LoVo (cell line): ENCODE data around the gene LPIN1.

Experiments
- DNase-seq: peaks from one replicate; pipeline ENCODE4 v3.0.0-alpha.2; 2016; ENCODE audit warnings: low spot score

Gene LPIN1

DNA sequence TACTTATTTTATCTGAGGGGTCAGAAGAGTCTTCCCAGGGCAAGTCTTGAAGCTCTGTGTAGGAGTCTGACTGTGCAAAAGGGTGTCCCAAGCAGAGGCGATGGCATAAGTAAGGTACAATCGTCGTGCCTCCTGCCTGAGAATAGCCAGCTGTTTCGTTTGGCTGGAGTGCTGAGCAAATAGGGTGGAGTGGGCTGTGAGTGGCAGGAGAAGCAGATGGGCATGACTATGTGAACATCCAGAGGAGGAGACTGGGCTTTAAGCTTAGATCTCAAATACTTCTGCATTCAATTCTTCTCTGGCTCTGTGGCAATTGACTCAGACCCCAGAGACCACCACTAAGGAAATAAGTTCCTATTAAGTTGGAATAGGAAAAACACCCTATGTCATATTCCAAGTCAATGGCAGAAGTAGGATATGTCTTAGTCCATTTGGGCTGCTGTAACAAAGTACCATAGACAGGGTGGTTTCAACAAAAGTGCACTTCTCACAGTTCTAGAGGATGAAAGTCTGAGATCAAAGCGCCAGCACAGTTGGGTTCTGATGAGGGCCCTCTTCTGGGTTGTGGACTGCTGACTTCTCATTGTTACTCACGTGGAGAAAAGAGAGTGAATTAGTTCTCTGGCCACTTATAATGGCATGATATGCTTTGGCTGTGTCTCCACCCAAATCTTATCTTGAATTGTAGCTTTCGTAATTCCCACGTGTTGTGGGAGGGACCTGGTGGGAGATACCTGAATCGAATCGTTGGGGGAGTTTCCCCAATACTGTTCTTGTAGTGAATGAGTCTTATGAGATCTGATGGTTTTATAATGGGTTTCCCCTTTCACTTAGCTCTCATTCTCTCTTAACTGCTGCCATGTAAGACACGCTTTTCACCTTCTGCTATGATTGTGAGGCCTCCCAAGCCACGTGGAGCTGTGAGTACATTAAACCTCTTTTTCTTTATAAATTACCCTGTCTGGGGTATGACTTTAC, 120.2 kb downstream of the LPIN1 start:
- no peak for DNase-seq

- DNase-seq, result no peak
Measured at GRCh38 chr2:11867926-11868325, 121.5 kb downstream of the LPIN1 start.

- DNase-seq, result no peak
Measured at GRCh38 chr2:11869391-11869991, 123.1 kb downstream of the LPIN1 start.

- DNase-seq, result no peak
Measured at GRCh38 chr2:11870064-11870463, 123.6 kb downstream of the LPIN1 start.

- no peak for DNase-seq
Measured at GRCh38 chr2:11870584-11870983, 124.2 kb downstream of the LPIN1 start.

- no peak for DNase-seq
Measured at GRCh38 chr2:11871421-11871820, 125.0 kb downstream of the LPIN1 start.

- no peak for DNase-seq
Measured at GRCh38 chr2:11872247-11872947, 126.0 kb downstream of the LPIN1 start.

GRCh38 chr2:11872948-11873269, 126.5 kb downstream of the LPIN1 start:
- DNase-seq, result no peak

DNA sequence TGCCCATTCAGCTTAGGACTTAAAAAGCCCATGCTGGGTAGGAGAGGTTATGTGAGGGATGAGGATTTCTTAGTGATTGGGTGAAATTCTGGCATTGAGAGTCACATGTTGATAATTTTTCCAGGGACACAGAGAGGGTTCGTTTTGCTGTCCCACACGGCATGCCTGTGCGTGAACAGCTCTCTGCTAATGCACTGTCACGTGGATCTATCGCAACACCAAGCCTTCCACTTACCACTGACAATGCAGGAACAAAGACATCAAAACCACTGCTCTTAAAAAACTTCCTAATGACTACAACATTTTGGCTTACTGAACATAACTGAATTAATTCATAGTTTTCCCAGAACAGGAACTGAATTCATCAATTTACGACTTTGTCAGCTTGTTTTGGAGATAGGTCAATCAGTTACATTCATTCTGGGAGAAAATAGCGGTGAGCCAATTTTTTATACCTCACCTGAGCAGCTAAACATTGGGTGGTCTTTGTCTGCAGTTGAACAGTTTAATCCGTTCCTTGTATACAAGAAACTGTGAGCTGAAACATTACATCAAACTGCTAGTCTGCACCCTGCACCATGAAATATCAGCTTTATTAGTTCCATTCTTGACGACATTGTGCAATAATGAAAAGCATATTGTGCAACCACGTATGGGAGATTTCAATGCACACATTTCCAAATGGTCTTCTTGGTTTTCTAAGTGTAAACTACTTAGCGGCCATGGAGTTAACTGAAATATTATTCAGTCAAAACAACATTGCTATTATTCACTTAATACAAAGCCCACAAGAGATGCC, 127.1 kb downstream of the LPIN1 start:
- no peak for DNase-seq

- DNase-seq, result no peak
Measured at GRCh38 chr2:11874861-11875260, 128.4 kb downstream of the LPIN1 start.

DNA sequence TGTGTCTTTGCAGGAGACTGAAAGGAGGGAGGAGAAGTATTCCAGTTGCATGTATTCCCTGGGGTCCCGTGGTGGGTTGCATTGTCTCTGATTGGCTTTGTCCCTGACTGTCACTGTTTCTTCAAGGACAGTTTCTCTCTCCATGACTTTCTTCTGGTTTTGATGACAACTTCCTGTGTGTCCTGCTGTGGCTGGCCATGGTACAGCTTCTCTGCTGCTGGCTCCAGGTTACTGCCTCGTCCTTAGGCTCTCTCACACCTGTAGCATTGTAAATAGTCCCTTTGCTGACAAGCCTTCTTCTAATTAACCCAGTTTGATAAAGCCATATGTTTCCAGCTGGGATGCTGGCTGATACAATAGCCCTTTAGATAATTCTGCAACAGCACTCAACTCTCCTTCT, 129.0 kb downstream of the LPIN1 start:
- DNase-seq, result no peak

DNA sequence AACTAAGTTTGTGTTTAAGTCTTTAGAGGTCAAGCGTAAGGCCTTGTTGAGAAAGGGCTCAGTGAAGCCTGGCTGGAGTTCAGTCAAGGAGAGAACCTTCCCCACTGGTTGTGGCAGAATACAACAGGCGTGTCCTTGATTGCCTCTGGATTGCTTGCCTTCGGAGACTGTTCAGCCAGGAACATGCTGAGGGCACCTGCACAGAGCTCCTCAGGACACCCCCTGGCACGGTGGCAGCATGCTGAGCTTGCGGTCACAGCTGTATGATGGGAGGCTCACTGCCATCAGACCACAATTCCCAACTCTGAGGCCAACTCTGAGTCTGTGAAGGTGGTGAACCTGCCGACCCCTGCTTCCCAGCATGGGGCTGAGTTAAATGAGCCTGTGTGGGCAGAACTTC, 130.0 kb downstream of the LPIN1 start:
- no peak for DNase-seq

- DNase-seq, result no peak
Measured at GRCh38 chr2:11876889-11877288, 130.5 kb downstream of the LPIN1 start.
